T-helper 9 cell (primary cell): ENCODE measurements around the gene FUNDC2.

Experiments used
- DNase-seq: peaks from one replicate; pipeline ENCODE4 v3.0.0-alpha.2; 2020

Gene FUNDC2

GRCh38 chrX:155070038-155070437, 43.4 kb downstream of the FUNDC2 start:
- no peak for DNase-seq

- DNase-seq: no peak
Measured at GRCh38 chrX:155070663-155070974, 44.0 kb downstream of the FUNDC2 start.

GRCh38 chrX:155070975-155071693, 44.5 kb downstream of the FUNDC2 start, which contains the start of the genes BRCC3, CMC4 and MTCP1:
TSS of gene BRCC3 (plus strand) at chrX:155071508. CDS start at chrX:155071528, 20 bp downstream.
TSS of gene CMC4 (minus strand) at chrX:155071136. CDS start at chrX:155064023, 7,113 bp downstream.
TSS of gene MTCP1 (minus strand) at chrX:155071136. CDS start at chrX:155066010, 5,126 bp downstream.
- DNase-seq: peak; percentile 68

- no peak for DNase-seq
Measured at GRCh38 chrX:155071694-155072280, 45.1 kb downstream of the FUNDC2 start.

- peak; percentile 29 for DNase-seq
Measured at GRCh38 chrX:155086202-155086840, 59.7 kb downstream of the FUNDC2 start.

- DNase-seq: no peak
Measured at GRCh38 chrX:155086961-155087735, 60.5 kb downstream of the FUNDC2 start.

- no peak for DNase-seq
Measured at GRCh38 chrX:155094468-155095061, 67.9 kb downstream of the FUNDC2 start.

- DNase-seq: no peak
Measured at GRCh38 chrX:155105919-155106318, 79.3 kb downstream of the FUNDC2 start.

- DNase-seq: no peak
Measured at GRCh38 chrX:155108427-155108826, 81.8 kb downstream of the FUNDC2 start.
